GM19438 (cell line): ENCODE data around the gene TBC1D2.

ENCODE experiments used
- ATAC-seq: cut with Tn5 transposase; IDR thresholded peaks from one replicate; pipeline ENCODE4 v1.9.1; 2021; ENCODE audit warnings: low read depth; ENCODE audit not compliant: unreplicated experiment

TBC1D2 gene

DNA sequence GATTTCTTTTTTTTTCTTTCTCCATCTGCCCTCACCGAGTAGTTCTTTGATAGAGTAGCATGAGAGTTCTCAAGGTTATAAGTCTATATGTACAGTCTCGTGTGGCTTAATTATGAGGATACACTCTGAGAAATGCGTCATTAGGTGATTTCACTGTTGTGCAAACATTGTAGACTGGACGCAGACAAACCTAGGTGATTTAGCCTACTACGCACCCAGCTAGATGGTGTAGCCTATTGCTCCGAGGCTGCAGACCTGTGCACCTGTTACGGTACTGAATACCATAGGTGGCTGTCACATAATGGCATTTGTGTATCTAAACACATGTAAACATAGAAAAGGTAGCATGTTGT, 36.1 kb downstream of the TBC1D2 start:
- ATAC-seq, result no peak

DNA sequence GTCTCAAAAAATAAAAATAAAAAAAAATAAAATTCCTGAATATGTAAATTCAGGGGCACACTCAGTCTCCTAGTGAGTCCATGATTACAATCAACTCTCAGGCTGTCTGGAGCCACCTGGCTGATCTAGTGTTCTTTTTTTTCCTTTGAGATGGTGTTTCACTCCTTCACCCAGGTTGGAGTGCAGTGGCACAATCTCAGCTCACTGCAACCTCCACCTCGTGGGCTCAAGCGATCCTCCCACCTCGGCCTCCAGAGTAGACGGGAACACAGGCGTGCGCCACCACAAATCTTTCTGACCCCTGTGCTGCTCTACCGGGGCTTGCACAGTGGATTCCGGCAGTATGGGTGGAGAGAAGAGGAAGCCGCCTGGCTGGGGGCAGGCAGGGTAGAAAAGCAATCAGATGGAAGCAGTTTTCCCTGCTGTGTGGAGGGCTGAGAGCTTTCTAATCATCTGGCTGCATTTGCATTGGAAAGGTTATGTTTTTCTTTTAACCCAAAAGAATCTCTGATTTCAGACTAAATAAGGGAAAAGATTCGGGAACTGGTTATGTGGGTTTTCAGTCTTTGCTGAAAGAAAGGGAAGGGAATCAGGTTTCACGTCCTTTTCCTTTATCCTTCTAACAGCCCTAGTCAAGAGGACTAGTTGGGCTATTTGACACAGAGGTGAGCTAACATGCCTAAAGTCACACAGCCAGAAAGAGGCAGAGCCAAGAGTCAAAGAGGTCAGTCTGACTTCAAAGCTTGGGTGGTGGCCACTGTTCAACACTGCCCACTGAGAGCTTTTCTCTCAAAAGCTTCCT, 36.7 kb downstream of the TBC1D2 start:
- no peak for ATAC-seq

DNA sequence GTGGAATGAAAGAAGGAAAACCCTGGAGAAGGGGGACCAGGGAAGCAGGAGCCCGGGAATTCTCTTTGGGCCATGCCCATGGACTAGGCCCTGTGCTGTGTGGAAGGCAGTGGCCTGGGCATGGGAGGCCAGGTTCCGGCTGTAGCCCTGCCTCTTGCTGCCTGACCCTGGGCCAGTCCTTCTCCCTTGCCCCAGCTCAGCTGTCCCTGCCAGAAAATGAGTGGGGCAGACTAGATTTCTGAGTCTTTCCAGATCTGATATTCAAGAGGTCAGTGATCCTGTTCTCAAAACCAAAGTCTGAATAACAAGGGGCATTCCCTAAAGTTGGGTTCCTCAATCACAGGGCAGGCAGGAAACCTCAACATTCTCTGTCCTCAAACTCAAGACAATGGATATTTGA, 38.2 kb downstream of the TBC1D2 start:
- ATAC-seq, result no peak

- ATAC-seq, result no peak
These were observed 39.1 kb downstream of the TBC1D2 start for GRCh38 chr9:98216391-98216790.

- ATAC-seq, result no peak
These were observed 39.6 kb downstream of the TBC1D2 start for GRCh38 chr9:98215821-98216220.

- ATAC-seq, result no peak
These were observed 40.2 kb downstream of the TBC1D2 start for GRCh38 chr9:98215271-98215670.

DNA sequence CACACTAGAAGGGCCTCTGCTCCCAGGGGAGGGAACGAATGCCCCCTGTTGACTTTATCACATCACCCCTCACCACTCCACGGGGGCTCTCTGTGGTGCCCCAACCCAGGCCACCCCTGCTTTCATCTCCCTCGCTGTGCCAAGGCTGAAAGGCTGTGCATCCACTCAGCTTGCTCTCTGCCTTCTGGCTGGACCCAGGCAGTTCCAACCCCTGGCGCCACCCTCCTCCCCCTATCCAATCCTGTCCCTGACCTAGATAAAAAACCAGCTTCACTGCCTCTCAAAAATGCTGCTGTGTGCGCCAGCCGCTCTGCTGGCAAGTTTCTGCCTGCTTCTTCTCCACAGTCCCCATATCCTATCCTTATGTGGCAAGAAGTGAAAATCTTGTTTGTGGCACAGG, 40.6 kb downstream of the TBC1D2 start:
- ATAC-seq, result no peak

GRCh38 chr9:98211260-98211659, 44.2 kb downstream of the TBC1D2 start:
- no peak for ATAC-seq

- ATAC-seq, result no peak
These were observed 45.0 kb downstream of the TBC1D2 start for GRCh38 chr9:98210435-98210834.

- ATAC-seq, result no peak
These were observed 45.9 kb downstream of the TBC1D2 start for GRCh38 chr9:98209530-98209929.

GRCh38 chr9:98208635-98209034, 46.8 kb downstream of the TBC1D2 start:
- no peak for ATAC-seq

GRCh38 chr9:98207606-98208005, 47.8 kb downstream of the TBC1D2 start:
- ATAC-seq, result no peak

DNA sequence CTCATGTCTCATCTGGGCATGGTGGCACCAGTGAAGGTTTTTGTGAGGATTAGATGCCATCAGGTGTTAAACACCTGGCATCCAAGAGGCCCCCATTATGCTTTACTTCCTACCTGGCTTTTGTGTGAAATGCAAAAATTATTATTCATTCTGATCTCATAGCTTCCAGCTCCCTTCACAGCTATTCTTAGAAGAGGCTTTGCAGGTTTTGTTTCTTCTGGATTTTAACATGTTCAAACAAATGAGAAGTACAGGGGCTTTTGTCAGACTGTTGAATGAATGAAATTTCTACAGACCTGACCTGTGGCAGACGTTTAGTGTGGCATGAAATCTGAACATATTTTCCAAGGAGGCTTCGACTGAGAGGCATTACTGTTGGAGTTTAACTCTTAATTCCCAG, 48.7 kb downstream of the TBC1D2 start:
- no peak for ATAC-seq

DNA sequence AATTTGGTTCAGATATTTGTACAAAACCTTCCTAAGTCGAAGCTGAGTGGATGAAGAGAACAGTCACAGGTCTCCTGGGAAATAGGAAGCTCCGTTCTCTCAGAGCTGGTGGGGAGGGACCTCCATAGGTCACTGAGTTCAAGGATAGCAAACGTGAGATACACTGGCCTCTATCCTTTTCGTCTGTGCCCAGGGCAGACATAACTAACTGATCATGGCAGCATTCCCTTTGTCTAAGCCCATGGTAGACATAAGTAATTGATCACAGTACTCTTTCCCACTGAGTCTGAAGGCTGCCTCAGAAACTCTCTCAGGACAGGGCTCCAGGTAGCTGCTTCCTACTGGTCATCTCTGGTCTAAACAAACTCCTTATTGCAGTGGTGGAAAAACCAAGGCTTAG, 50.8 kb downstream of the TBC1D2 start:
- ATAC-seq, result no peak

DNA sequence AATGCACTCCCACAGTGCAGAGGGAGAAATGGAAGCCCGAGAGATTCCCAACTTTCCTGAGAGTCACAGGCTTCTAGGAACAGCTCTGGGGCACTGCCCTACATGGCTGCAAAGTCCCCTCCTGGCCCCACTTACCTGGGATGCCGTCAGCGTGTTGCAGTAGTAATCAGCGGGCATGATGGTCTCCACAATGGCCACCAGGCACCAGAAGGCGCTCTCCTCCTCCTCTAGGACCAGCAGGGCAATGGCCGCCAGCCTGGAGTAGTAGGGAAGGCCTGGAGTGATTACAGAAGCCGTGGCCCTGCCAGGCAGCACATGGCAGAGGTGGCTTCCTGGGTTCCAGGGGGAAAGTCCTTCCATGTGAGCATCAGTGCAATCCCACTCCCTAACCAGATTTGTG, 52.3 kb downstream of the TBC1D2 start:
- ATAC-seq, result no peak

DNA sequence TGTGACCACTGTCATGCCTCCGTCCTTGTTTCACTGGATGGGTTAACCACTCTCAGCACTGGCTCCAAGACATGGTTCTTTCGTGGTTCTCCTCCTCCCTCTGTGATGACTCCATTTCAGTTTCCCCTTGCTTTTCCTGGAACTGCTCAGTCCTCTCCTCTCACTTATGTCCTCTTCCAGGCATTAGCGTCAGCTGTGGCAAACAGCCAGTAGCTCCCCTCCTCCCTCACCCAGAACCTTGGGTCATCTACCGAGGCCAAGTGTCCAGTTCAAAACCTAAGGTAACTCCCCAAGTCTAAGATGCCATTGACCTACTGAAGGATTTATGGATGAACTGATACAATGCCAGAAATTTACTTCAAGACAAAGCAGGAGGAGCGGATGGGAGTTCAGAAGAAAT, 53.2 kb downstream of the TBC1D2 start:
- no peak for ATAC-seq

- no peak for ATAC-seq
These were observed 53.7 kb downstream of the TBC1D2 start for GRCh38 chr9:98201749-98202148.

GRCh38 chr9:98201102-98201501, 54.3 kb downstream of the TBC1D2 start:
- ATAC-seq, result no peak

- no peak for ATAC-seq
These were observed 55.9 kb downstream of the TBC1D2 start for GRCh38 chr9:98199388-98200033.

GRCh38 chr9:98195671-98196070, 59.8 kb downstream of the TBC1D2 start:
- no peak for ATAC-seq

DNA sequence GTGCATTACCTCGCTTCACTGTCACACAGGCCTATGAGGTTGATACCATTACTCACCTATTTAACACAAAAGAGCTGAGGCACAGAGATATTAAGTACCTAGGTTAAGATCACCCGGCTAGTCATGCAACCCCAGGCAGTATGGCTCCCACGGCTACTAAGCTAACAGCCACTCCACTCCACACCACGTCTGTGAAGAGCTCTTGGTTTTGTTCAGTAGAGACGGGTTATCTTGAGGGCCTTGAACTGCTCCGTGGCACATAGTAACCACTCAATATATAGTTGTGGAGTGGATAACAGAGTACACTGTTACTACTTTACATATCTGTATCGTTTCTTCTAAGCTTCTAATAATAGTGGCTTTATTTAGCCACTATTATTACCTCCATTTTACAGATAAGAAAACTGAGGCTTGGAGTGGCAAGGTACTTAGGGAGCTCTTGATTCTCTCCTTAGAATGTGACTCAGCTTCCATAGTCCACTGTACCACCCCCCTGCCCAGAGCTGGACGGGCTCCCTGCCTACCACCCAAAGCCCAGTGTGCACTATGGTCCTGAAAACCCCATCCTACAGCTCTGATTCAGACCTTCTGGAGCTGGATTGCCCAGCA, 62.0 kb downstream of the TBC1D2 start:
- no peak for ATAC-seq
